CD4-positive, alpha-beta T cell treated with Interleukin-17A for 1 hour (primary cell): ENCODE measurements around the gene HOXA5.

ENCODE experiments used
- DNase-seq: peaks from one replicate; pipeline ENCODE4 v3.0.0-alpha.2; 2020

The HOXA5 gene

DNA sequence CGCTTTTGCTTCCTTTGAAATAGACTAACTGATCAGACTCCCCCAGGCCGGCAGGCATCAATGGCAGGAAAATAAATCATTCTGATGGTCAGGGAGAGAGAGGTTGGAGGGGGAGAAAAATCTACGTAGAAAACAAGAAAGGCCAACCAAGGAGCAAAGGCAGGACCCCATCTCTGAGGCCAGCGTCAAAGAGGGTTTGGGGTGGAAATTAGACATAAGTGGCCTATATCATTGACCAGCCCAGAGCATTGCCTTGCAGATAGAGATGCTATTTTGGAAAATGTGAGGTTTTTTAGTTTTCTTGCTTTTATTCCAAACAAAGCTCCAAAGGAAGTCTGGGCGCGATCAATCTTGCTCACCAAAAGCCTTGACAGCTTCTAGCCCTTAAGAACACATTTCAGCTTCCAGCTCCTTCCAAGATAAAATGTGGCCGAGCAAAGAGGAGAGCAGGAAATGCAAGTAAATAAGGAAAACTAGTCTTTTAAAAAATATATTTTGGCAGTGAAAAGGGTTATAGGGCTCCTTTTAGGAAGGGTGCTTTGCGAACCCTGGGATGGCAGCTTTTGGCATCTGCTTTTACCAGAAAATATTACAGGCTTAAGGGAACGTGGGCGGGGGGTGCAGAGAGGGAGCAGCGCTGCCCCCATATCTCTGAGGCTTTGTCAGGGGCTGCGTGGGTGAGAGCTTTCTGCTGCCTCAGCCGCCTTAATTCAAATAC lies 39.0 kb downstream of the HOXA5 start:
- DNase-seq = no peak

DNA sequence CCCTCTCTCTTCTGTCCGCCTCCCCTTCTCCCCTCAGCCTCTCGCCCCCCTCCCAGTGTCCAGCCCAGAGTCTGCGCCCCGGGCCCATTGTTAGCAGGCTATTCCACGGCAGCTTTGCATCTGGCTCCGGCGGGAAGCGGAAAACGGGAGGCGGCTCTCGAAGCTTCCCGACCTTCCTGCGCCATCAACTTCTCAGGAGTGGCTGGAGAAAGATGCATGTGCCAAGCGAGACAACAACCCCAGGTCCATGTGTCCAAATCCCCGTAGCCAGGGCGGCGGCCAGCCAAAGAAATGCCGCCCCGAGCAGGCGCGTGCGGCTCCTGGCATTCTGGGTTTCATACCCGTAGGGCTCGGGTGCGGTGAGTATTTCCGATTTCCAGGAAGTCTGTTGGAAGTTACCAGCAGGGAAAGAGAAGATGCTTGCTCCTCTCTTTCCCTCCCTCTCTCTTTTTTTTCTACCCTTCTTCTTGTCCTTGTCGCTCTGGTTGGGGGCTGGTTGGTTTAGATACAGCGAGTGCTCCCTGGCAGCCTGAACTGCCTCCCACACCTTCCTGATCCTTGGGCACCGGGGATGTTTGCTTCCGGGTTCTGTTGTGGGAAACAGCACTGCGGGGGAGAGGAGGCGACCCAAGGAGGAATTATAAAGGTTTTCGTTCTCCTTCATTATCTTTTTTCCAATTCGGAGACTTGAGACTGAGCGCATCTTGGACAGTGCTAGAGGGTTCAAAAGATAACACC lies 39.8 kb downstream of the HOXA5 start:
- no peak for DNase-seq

DNA sequence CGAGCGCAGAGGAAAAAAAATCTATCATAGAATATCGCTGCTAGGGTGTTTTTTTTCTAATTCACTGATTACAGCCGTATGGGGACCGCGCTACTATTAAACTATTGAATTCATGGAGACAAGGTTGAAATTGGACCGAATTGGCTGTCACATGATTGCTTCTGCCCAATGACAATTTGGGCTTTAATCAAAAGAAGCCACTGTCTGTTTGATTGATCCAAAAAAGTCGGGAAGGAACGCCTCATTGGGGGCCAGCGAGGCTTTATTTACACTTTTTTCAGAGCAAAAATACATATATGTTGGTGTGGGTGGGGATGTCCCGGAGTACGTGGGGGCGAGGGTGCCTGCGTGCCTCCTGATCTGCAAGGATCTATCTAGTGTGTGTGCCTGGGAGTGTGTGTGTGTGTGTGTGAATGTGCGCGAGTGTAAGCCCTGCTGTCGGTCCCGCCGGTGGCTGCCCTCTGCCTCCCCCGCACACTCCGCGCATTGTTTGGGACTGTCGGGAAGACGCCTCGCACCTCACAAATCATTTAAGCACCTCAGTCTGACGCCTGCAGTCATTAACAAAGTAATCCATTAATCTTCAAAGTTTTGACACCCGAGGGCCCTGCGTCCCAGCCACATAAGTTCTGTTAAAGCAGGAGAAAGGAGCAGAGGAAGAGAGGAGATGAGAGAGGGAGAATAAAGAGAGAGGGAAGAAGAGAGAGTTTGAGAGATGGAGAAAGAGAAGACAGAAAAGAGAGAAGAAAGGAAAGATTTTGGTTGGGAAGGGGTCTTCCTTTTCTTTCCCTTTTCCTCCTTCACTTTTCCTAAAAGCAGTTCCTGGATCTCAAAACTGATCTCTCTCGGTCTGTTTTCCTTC lies 40.7 kb downstream of the HOXA5 start, which contains the start of gene HOXA2:
TSS of gene HOXA2 (minus strand) at position 103 of the 862 bp plus-strand sequence. CDS start 183 bp downstream, outside the sequence.
- no peak for DNase-seq

DNA sequence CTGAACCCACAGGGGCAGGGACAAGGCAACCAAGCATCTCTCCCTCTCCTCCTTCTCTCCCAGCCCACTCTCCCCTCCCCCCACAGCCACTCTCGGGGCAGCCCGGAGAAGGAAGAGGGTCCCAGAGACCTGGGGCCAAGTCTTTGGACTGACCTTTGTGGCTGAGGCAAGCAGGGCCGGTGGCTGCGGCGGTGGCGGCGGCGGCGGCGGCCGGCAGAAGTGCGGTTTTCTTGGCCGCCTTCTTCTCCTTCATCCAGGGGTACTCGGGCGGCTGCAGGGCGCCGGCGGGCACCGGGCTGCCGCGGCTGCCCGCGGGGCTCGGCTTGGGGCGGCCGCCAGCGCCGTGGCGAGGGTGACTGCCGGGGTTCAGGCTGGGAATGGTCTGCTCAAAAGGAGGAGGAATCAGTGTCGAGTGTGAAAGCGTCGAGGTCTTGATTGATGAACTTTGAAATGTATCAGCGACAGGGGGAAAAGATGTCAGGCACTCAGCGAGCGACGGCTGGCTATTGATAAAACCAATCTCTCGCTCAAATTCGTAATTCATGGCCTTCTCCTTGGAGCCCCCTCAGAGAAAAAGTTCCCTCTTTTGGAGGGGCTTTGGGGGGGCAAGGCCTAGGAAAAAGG lies 41.4 kb downstream of the HOXA5 start:
- no peak for DNase-seq

DNA sequence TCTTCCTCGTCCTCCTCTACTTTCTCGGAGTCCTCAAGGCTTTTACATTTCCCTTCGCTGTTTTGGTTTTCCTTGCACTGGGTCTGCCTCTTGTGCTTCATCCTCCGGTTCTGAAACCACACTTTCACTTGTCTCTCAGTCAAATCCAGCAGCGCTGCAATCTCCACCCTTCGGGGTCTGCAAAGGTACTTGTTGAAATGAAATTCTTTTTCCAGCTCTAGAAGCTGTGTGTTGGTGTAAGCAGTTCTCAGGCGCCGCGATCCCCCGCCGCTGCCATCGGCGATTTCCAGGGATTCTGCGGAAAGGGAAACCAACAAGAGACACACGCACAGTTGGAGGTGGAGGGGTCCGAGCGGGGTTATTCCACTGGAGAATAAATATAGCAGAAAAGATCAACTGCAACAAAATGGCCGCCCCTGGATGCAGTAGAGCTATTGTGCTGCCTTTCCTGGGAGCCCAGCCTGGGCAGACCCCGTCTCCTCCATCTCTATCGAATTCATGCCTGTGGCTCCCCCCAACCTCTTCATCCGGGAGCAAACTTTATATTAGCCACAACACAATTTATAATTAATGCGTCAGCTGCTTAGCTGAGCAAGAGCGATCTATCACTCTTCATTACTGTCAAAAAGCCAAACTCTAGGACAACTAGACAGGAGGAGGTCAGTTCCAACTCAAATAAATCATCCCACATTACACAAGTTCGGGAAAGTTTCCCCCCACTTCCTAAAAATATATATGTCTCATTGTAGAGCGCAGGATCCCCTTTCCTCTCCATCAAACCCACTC lies 42.1 kb downstream of the HOXA5 start:
- DNase-seq = no peak

DNA sequence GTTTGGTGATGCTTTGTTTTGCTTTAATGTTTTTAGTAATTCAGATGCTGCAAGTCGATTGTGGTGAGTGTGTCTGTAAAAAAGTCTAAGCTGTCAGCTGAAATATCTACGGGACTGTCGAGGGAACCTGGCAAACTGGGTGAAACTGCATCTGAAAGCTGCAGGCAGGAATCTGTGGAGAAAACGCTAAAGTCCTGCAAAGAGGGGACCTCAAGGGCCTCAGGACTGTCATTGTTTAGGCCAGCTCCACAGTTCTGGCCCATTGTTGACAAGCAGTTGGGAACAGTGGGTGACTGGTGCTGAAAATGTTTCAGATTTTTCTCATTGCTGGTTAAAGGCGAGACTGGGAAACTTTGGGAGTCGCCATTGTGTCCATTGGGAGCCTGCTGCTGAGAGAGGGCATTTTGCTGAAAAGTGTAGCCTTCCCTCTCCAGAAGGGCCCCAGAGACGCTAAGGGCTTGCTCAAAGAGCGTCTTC lies 42.7 kb downstream of the HOXA5 start:
- no peak for DNase-seq

DNA sequence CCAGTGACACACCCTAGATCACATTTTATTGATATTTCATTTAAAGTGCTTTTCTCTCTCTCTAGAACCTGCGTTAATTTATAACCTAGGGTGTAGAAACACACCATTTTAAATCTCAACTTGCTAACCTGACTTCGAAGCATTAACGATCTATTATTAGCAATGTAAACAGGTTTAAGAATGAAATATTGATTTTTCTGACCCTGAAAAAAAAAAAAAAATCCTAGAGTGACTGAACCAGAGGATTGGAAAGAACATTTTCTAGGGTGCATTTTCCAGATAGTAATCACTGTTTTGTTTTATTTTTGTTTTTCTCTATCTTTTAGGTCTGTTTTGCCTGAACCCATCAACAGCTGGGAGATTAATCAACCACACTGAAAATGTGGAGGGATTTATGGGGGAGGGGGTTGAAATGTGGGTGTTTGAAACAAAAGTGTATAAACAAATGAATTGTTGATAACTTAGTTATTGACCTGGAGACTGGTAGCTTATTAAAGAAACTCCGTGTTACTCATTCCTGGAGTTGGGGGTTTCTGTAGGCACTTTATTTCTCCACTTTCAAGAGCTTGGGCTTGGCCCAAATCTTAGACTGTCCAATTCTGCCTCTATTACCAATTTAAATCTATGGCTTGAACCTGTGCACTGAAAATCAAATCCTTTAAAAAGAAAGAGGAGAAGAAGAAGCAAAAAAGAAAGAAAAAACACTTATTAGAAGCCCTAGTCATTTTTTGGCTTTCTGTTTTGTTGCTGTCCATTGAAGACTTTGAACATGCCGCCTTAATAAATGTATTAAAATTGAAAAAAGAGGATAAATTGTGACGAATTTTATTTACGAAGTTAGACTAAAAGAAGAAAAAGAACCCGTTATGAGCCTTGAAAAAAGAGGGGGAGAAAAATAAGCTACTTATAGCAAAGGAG lies 43.8 kb downstream of the HOXA5 start:
- no peak for DNase-seq

DNA sequence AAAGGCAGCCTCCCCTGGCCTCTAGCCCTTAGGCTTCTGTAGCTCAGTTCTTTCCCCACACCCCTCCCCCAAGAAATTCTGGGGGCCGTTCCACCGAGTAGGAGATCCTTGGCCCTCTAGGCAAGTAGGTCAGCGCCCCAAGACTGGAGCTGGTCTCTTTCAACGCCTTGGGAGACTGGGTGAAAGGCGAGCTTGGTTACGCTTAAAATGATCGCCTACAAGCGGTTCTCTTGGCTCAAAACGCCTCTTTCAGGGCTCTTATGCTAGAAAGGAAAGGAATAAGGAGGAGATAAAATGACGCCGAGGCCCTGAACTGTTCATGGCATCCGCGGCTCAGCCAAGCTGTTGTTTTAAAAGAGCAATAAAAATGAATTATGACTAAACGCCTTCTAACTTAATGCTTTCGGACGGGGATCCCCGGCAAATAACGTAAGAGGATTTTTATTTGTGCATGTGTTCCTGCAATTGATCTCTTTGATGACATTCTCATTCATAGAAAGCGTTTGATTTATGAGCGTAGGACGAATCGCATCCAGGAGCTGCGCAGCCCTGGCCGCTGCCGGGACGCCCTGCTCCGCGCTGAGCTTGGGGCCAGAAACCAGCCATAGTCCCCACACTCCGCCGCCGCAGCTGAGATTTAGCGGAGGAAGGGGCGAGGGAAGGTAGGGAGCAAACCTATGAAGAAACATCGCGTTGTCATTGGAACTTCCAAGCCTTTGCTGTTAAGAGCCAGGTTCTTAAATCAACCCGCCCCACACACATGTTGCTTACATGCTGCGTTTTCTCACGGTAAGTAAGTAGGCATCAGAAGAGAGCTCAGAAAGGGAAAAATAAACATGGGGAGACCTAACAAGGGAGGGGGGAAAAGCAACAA lies 44.7 kb downstream of the HOXA5 start:
- no peak for DNase-seq

DNA sequence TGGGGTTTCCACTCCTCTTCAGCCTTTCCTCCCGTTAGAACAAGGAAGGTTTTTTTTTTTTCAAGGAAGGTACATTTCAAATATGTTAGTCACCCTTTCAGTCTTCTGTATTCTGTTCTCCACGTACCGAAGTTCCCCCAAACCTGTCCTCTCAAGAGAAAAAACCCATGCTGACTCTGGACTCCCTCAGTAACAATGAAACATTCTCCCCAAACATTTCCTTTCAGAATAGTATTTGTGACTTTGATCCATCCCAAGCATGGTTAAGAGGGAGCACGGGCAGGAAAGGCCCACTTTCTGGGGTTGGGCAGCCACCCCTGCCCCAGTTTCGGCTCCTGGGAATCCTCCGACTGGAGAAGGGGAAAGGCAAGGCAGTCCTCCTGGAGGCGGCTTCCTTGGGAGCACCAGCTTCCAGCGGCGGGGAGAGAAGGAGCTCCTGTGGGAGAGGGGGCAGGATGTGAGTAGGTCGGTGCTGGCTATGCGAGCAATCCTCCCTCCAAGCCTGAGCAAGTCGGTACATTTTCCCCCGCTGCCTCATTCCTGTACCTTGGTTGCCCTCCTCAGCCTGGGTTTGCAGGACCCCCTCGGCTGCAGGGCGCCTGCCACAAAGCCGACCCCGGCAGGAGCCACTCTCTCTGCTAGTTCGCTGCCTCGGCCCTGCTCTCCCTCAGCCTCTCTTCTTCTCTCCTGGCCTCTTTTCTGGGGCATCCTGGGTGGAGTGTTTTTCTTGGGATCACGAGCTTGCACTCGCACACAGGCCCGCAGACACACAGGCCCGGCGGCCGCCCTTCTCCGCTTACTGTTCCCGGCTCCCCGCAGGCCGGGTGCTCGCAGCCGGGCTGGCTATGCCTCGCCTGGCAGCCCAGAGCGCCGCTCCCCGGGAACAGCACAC lies 45.5 kb downstream of the HOXA5 start:
- DNase-seq = no peak

DNA sequence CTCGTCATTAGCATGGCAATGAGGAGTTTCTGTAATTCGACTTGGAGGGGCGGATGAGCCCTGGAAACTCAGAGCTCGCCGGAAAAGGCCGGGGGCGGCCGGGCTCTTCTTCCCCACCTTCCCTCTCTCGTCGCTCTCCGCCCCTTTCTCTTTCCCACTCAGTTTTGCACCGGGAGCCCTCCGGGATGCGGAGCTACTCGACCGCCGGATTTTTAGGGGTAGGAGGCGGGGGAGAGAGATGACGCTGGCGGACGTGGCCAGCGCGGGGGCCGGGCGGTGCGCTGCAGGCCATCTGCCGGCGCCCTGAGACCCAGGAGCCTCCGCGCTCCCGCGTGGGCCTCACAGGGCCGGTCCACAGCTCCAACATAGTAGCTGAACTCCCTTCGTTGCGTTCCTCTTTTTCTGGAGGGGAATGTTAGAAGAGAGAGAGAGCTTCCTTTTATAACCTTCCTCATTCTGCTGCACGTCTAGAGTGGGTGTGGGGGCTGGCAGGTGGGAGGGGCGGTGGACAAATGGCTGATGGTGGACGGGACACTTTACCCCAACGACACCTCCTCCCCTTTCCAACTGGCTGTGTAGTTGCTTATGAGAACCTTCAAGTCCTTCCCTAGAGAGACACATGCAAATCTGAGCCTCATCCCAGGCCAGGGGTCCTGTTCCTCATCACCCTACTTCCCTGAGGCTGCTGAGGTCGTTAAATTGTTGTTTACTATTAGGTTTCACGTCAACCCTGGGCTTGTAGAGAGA lies 46.5 kb downstream of the HOXA5 start:
- peak; percentile 10 for DNase-seq

DNA sequence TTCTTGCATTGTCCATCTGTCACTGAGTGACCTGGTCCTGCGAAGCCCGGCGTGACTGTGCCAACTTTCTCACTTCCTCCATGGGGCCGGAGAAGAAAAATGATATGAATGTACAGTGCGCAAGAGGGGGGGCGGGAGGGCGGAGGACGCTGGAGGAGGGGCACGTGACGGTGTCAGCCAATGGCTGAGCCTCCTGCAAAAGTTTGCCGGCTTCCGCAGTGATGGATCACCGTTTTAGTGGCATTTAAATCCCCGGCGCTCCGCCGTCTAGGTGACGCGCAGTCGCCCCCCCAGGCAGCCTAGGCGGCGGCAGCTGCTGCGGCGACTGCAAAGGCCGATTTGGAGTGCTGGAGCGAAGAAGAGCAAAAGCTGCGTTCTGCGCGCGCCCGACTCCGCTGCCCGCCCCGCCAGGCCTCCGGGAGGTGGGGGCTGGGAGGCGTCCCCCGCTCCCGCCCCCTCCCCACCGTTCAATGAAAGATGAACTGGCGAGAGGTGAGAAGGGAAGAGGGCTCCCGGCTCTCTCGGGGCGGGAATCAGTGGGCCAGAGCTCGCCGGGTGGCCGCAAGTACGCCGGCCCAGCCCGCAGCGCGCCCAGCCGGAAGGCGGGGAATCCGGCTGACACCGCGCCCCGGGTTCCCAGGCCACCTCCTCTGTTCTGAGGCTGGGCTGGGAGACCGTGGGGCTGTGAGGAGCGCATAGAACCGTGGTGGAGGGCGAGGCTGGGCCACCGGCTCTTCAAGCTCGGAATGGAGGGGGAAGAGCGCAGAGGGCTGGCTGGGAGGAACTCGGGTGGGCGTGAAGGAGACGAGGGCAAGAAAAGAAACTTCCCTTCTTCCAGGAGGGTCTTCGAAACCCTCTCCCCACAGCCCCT lies 47.3 kb downstream of the HOXA5 start, which contains the start of gene HOXA1:
TSS of gene HOXA1 (minus strand) at position 104 of the 871 bp plus-strand sequence. CDS start at position 16, 88 bp downstream.
- peak; percentile 85 for DNase-seq

DNA sequence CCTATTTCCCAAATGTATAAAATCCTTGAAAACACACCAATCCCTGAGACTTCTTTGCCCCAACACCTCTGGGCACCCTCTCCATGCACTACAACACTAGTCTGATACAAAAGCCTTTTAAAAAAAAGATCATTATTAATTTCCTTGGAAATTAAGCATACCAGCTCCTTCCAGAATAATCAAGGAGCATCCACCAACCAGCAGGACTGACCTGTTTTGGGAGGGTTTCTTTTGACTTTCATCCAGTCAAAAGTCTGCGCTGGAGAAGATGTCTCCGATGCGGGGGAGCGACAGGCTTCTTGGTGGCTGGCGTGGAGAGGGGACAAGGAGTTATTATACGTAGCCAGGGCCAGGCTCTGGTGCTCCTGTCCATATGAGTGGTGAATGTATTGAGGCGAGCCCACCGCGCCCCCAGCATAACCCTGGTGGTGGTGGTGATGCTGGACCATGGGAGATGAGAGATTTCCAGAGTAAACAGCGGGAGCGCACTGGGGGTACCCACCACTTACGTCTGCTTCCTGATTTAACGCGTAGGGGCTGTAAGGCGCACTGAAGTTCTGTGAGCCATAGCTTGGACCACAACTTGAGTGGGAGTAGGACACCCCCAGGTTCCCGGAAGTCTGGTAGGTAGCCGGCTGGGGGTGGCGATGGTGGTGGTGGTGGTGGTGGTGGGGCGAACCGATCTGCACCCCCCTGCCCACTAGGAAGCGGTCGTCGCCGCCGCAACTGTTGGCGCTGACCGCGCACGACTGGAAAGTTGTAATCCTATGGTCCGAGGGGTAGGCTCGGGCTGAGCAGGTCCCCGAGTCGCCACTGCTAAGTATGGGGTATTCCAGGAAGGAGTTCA lies 48.2 kb downstream of the HOXA5 start:
- DNase-seq = peak; percentile 33

DNA sequence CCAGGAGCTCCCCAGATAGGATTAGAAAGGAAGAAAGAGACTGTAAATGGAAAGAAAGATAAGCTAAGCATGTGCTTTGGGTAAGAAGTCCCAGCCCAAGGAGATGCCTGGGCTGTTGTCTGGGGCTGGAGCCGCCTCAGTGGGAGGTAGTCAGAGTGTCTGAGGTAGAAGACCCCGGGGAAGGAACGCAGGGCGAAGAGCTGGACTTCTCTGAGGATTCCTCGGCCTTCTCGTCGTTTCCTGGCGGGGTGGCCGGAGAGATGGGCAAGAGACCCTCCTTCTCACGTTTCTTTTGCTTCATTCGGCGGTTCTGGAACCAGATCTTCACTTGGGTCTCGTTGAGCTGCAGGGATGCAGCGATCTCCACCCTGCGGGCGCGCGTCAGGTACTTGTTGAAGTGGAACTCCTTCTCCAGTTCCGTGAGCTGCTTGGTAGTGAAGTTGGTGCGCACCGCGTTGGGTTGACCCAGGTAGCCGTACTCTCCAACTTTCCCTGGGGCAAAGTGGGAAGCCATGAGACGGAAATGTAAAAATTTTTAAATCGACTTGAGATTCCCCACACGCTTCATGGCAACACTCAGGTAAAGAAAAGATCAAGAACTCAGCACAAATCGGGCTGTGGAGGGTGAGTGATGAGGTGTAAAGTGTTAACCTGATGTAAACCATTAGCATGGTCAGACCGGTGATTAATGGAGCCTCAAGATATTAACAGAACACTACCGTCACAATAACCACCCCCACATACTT lies 49.0 kb downstream of the HOXA5 start:
- DNase-seq = no peak

DNA sequence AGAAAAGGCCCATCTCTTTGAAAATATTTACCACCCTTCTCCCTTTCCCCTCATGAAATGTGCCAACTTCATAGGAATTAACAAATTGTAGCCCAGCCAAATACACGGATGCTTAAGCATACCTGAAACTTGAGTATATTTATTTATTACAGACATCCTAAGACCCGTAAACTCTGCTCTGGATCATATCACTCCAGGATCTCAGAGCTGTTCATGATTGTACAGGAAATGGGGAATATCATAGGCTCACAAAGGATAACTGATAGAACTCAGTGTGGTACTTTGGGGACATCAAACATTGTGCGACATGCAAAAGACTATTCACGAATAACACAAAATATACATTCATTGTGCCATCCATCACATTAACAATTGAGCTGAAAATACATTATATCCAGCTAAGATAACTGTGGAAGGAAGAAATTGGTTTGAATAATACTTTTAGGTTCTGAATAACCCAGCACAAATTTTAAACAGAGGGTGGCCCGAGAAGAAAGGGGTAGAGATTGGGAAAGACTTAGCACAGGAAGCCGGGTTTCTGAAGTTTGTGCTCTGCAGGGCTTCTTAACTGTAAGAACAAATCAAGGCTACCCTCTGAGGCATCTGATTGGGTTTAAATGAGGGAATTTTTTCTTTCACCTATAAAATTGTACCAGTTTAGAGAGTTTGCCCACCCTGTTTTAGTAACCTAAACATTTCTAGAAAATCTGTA lies 50.1 kb downstream of the HOXA5 start:
- DNase-seq = no peak

DNA sequence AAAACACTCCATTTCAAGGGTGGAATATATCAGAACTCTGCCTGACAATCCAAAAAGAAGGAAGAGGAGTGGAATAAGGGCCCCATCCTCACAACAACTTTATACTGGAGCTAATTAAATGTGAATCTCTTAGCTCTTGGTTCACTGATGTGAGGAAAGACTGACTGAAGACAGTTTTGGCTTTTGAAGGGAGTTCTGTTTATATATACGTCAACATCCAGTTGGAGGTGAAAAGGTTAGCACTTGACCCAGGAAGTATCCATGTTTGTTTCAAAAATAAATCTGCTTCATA lies 50.7 kb downstream of the HOXA5 start:
- DNase-seq = no peak
